Gastrocnemius medialis (tissue), 4 donors: Measurements from ENCODE around the gene ZNF431. TPM values are rescaled to one million over a fixed set of nuclear protein-coding genes. Genes with fewer than 3 reads are reported as not detected.

ENCODE experiments used
- ATAC-seq, 2 donors: fragments of 150-250 bp; one replicate each; pipeline ENCODE4 v1.9.1; 2016
- DNase-seq, 2 donors: peaks; one replicate each; pipeline ENCODE4 v3.0.0-alpha.2; 2019
- H3K27ac ChIP-seq, 4 donors: fragments of 200-600 bp; sonication (generic); 1 replicate in 1 of 4; 2 replicates in 3 of 4; pipeline ENCODE4 v1.5.1; 2016 to 2018; ENCODE audit warnings: mild to moderate bottlenecking in 2 of 4, moderate library complexity in 1 of 4
- H3K27me3 ChIP-seq, 3 donors: fragments of 200-600 bp; sonication (generic) in 2 of 3; 1 replicate in 1 of 3; 2 replicates in 2 of 3; pipeline versions ENCODE4 v1.5.1 to v1.6.0; 2016 to 2019; ENCODE audit warnings: mild to moderate bottlenecking in 1 of 3, moderate library complexity in 1 of 3
- H3K36me3 ChIP-seq, 2 donors: fragments of 200-600 bp; sonication (generic) in 1 of 2; one replicate each; pipeline ENCODE4 v1.5.1; 2017 to 2018
- H3K4me1 ChIP-seq, 2 donors: fragments of 200-600 bp; sonication (generic) in 1 of 2; one replicate each; pipeline ENCODE4 v1.5.1; 2016 to 2017; ENCODE audit warnings: mild to moderate bottlenecking in 2 of 2
- H3K4me3 ChIP-seq, 4 donors: fragments of 200-600 bp; sonication (generic) in 3 of 4; 1 replicate in 1 of 4; 2 replicates in 3 of 4; pipeline ENCODE4 v1.5.1; 2016 to 2019; ENCODE audit warnings: mild to moderate bottlenecking in 2 of 4
- H3K9me3 ChIP-seq, 3 donors: fragments of 200-600 bp; sonication (generic) in 2 of 3; 1 replicate in 1 of 3; 2 replicates in 2 of 3; pipeline ENCODE4 v1.5.1; 2016 to 2019
- POLR2A ChIP-seq, 2 donors: fragments of 450-650 bp; IDR thresholded peaks; one replicate each; pipeline ENCODE4 v1.6.1; 2017; ENCODE audit warnings: antibody characterized with exemption in 2 of 2, mild to moderate bottlenecking in 2 of 2, moderate library complexity in 2 of 2
- in situ Hi-C, 4 donors: fragments of 200-750 bp; cut with MboI; loops; one replicate each; pipeline versions ENCODE4 v1.15.0 to v1.8.0; 2017; ENCODE audit warnings: low sequenced_read_pairs in 4 of 4
- intact Hi-C: fragments of 100-400 bp; cut with DNase I; formaldehyde crosslinking; loops from one replicate; pipeline ENCODE4 v1.15.1; 2023; ENCODE audit warnings: low total_unique reads
- total RNA-seq, 4 donors: library from RNA; depleted of rRNA; stranded (reverse); fragments of >200 nt; gene quantifications; one replicate each; pipeline versions ENCODE4 v1.1.0 to v1.2.3, GENCODE V29; 2016
- TF ChIP-seq, protein P1 (sequence below), 5 experiments: fragments of 450-650 bp in 3 of 5; fragments of 200-600 bp in 2 of 5; sonication (generic) in 2 of 5; IDR thresholded peaks in 4 of 5; conservative IDR thresholded peaks in 1 of 5; 1 replicate in 4 of 5; 2 replicates in 1 of 5; pipeline ENCODE4 v1.5.1; 2016 to 2019; ENCODE audit warnings: antibody characterized with exemption in 5 of 5, mild to moderate bottlenecking in 3 of 5, moderate library complexity in 3 of 5

ZNF431 gene
- total RNA-seq, 4 donors from 2014 or later: 5.1 to 7.6 (median 6.7) TPM

- ATAC-seq (no peak), DNase-seq (no peak)
- Histone ChIP-seq H3K27ac (no peak overlapping the region), H3K27me3 (no peaks in the 10 kb centered on the region), H3K9me3 (no peaks in the 10 kb centered on the region), H3K4me3 (no peak overlapping the region), H3K4me1 (peaks cover 6 to 14% of the 10 kb centered on the region in 2 donors), H3K36me3 (peaks cover 4 to 44% of the 10 kb centered on the region in 2 donors)
- intact Hi-C loops: no loop called here
- in situ Hi-C loops: no loop called here
- TF ChIP-seq, protein P1, sequence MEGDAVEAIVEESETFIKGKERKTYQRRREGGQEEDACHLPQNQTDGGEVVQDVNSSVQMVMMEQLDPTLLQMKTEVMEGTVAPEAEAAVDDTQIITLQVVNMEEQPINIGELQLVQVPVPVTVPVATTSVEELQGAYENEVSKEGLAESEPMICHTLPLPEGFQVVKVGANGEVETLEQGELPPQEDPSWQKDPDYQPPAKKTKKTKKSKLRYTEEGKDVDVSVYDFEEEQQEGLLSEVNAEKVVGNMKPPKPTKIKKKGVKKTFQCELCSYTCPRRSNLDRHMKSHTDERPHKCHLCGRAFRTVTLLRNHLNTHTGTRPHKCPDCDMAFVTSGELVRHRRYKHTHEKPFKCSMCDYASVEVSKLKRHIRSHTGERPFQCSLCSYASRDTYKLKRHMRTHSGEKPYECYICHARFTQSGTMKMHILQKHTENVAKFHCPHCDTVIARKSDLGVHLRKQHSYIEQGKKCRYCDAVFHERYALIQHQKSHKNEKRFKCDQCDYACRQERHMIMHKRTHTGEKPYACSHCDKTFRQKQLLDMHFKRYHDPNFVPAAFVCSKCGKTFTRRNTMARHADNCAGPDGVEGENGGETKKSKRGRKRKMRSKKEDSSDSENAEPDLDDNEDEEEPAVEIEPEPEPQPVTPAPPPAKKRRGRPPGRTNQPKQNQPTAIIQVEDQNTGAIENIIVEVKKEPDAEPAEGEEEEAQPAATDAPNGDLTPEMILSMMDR (IDR thresholded peaks at IDR 0.05 in 4 of 5, conservative IDR thresholded peaks at IDR 0.05 in 1 of 5): no peak
- no peak for TF ChIP-seq POLR2A (IDR thresholded peaks at IDR 0.05)
Measured at GRCh38 chr19:21147540-21147939, 5.7 kb downstream of the ZNF431 start.

GRCh38 chr19:21148681-21149080 lies 6.8 kb downstream of the ZNF431 start:
- ATAC-seq (no peak), DNase-seq (no peak)
- TF ChIP-seq, protein P1 (IDR thresholded peaks at IDR 0.05 in 4 of 5, conservative IDR thresholded peaks at IDR 0.05 in 1 of 5): no peak
- TF ChIP-seq POLR2A (IDR thresholded peaks at IDR 0.05): no peak
- peaks cover 0 to 4% of the 10 kb centered on the region in 2 donors for H3K4me1 ChIP-seq
- no peak overlapping the region for H3K4me3 ChIP-seq
- H3K27ac ChIP-seq: no peak overlapping the region
- no peaks in the 10 kb centered on the region for H3K9me3 ChIP-seq
- peaks cover 4 to 51% of the 10 kb centered on the region in 2 donors for H3K36me3 ChIP-seq
- in situ Hi-C loops: no loop called here
- intact Hi-C loops: no loop called here
- H3K27me3 ChIP-seq: no peaks in the 10 kb centered on the region

DNA sequence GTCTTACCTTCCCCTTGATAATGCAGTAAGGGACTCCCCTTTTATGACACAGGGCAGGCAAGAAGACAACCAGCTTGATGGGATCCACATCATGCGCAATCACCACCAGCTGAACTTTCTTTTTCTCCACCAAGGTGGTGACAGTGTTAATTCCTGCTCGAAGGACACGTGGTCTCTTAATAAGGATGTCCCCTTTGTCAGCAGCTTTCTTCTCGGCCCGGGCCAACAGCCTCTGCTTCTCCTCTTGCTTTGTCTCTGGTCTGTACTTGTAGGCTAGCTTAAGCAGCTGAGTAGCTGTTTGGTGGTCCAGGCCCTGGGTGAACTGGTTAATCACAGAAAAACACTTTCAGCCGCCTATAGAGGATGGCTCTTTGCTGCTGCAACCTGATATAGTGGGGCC lies 8.0 kb downstream of the ZNF431 start:
- no peak for TF ChIP-seq POLR2A (IDR thresholded peaks at IDR 0.05)
- TF ChIP-seq, protein P1 (IDR thresholded peaks at IDR 0.05 in 4 of 5, conservative IDR thresholded peaks at IDR 0.05 in 1 of 5): no peak
- intact Hi-C loops: loop anchor here (5.0 kb wide), 1 partner anchor 58 kb away; no protein-coding TSS in a partner anchor
- Histone ChIP-seq H3K27ac (no peak overlapping the region), H3K27me3 (no peaks in the 10 kb centered on the region), H3K4me3 (no peak overlapping the region), H3K4me1 (no peaks in the 10 kb centered on the region), H3K36me3 (peaks cover 4 to 39% of the 10 kb centered on the region in 2 donors), H3K9me3 (no peaks in the 10 kb centered on the region)
- in situ Hi-C loops: no loop called here
- DNase-seq (no peak), ATAC-seq (no peak)

GRCh38 chr19:21151460-21151859 lies 9.6 kb downstream of the ZNF431 start:
- in situ Hi-C loops: no loop called here
- ATAC-seq (no peak), DNase-seq (no peak)
- peaks cover 4 to 23% of the 10 kb centered on the region in 2 donors for H3K36me3 ChIP-seq
- no peaks in the 10 kb centered on the region for H3K27me3 ChIP-seq
- no peak overlapping the region for H3K4me3 ChIP-seq
- H3K27ac ChIP-seq: no peak overlapping the region
- intact Hi-C loops: loop anchor here (5.0 kb wide), 1 partner anchor 59 kb away; no protein-coding TSS in a partner anchor
- H3K9me3 ChIP-seq: no peaks in the 10 kb centered on the region
- no peak for TF ChIP-seq POLR2A (IDR thresholded peaks at IDR 0.05)
- TF ChIP-seq, protein P1 (IDR thresholded peaks at IDR 0.05 in 4 of 5, conservative IDR thresholded peaks at IDR 0.05 in 1 of 5): no peak
- H3K4me1 ChIP-seq: no peaks in the 10 kb centered on the region
